Astrocyte of the spinal cord (primary cell): ENCODE results near the gene GPC1.

ENCODE experiments used
- DNase-seq: peaks from one replicate; pipeline ENCODE4 v3.0.0; 2011; ENCODE audit warnings: low read depth, low spot score
- H3K4me3 ChIP-seq: 2 replicates; pipeline ENCODE4 v1.5.1; 2011; ENCODE audit warnings: low read depth, mild to moderate bottlenecking, low read length, moderate library complexity
- in situ Hi-C: cut with HindIII; loops from 2 replicates; pipeline ENCODE4 v1.10.0; 2017; ENCODE audit warnings: low sequenced_read_pairs
- TF ChIP-seq, protein P1 (sequence below): IDR thresholded peaks from 2 replicates; pipeline ENCODE4 v1.5.1; 2012; ENCODE audit warnings: low read depth, mild to moderate bottlenecking, low read length, inconsistent platforms

Gene GPC1

GRCh38 chr2:240413813-240414429 lies 21.5 kb upstream of the GPC1 start:
- in situ Hi-C loops: no loop called here

GRCh38 chr2:240416821-240417220 lies 18.6 kb upstream of the GPC1 start:
- no peak for DNase-seq
- no peak overlapping the region for H3K4me3 ChIP-seq
- in situ Hi-C loops: no loop called here
- TF ChIP-seq, protein P1, sequence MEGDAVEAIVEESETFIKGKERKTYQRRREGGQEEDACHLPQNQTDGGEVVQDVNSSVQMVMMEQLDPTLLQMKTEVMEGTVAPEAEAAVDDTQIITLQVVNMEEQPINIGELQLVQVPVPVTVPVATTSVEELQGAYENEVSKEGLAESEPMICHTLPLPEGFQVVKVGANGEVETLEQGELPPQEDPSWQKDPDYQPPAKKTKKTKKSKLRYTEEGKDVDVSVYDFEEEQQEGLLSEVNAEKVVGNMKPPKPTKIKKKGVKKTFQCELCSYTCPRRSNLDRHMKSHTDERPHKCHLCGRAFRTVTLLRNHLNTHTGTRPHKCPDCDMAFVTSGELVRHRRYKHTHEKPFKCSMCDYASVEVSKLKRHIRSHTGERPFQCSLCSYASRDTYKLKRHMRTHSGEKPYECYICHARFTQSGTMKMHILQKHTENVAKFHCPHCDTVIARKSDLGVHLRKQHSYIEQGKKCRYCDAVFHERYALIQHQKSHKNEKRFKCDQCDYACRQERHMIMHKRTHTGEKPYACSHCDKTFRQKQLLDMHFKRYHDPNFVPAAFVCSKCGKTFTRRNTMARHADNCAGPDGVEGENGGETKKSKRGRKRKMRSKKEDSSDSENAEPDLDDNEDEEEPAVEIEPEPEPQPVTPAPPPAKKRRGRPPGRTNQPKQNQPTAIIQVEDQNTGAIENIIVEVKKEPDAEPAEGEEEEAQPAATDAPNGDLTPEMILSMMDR: no peak

More at GRCh38 chr2:240413813-240414429, 21.5 kb upstream of the GPC1 start:
- H3K4me3 ChIP-seq: no peak overlapping the region
- TF ChIP-seq, protein P1: no peak
- DNase-seq: no peak

DNA sequence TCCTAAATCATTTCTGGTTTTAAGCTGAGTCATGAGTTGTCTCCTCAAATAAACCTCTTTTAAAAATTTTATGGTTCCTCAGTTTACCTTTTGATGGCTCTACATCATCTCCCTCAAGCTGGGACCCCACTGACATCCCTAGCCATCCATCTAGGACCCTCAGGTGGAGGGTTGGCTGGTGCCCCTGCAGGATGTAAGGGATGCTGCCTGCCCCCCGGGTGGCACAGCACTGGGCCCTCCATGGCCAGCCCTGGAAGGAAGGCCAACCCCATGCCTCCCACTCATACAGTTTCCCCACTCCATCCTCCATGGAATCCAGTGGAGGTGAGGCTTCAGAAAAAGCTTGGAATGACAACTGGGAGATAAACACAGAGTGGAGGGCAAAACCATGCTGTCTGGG lies 17.2 kb upstream of the GPC1 start:
- TF ChIP-seq, protein P1: no peak
- no peak overlapping the region for H3K4me3 ChIP-seq
- no peak for DNase-seq
- in situ Hi-C loops: no loop called here

DNA sequence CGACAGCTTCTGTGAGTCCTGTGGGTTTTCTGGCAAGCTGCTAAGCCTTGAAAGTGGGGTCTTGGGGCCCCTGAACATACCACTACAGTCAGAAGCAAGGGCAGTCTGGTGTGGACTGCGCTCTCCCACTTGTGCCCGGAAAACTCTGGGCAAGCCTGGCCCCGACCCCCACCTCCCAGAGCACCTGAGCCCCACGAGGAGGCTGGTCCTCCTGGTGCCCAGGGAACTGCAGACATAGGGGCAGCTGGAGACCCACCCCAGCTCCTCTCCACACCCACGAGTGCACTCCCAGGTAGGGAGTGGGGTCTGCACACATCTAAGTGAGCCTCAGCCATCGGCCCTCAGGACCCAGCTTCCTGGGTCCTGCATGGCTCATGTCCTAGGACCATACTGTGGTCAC lies 16.2 kb upstream of the GPC1 start:
- TF ChIP-seq, protein P1: no peak
- in situ Hi-C loops: no loop called here
- no peak for DNase-seq
- no peak overlapping the region for H3K4me3 ChIP-seq

DNA sequence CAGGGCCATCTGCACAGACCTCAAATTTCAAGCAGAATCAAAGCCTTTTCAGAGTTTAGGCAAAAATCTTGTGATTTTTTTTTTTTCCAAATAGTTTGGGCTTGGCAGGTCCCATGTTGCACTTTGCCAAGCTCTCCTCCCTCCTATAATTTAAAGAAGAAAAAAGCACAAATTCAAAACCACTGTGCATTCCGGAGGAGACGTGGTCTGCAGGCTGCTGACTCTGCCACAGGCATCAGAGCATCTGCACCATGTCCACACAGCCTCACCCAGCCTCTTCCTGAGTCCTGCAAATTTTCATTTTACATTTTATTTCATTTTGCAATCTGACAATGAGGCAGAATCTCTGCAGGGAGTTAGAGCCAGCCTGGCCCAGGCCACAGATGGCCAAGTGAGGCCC lies 15.7 kb upstream of the GPC1 start:
- TF ChIP-seq, protein P1: no peak
- DNase-seq: no peak
- no peak overlapping the region for H3K4me3 ChIP-seq
- in situ Hi-C loops: no loop called here

DNA sequence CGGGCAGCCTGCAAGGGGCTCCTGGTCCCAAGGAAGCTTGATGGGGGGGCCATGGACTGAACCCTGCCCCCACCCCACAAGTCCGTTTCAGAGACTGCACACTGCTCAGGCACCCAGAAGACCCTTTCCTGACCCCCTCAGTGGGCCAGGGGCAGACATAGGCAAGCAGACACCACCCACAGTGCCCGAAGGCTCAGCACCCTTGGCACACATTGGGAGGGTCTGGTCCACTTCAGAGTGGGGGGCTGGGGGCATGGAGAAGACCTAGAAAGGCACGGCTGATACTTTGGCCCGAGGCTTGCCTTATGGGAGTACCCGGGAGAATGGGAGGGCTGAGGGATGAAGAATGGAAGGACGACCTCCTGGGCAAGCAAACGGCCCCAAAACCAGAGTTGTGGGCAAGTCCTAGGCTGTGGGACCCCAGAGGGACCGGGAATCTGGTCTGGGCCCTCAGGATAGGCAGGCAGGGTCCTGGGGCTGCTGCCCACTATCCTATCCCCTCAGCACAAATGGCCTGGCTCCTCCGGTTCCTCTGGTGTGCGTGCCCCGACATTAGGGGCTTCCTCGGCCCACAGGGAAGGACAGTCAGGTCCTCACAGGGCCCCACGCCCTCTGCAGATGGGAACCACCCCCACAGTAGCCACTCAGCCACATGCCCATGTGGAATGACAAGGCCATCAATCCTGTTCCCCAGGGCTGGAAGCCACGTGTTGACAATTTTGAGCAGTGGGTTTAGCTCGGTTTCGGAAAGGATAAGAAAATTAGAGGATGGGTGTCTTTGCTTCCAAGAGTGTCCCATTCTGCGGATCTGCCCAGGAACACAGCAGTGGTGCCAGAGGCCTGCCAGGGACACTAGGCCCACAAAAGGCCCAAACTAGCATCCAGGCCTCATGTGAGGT lies 15.0 kb upstream of the GPC1 start:
- no peak overlapping the region for H3K4me3 ChIP-seq
- DNase-seq: no peak
- TF ChIP-seq, protein P1: no peak
- in situ Hi-C loops: no loop called here
